PC-3 (cell line): ENCODE measurements around the gene AGTRAP. TPM values are rescaled to one million over a fixed set of nuclear protein-coding genes. Genes with fewer than 3 reads are reported as not detected.

Experiments used
- ATAC-seq: fragments of 200-7000 bp; cut with Tn5 transposase; 2 replicates; pipeline ENCODE4 v1.9.1; 2020; ENCODE audit warnings: mild to moderate bottlenecking, moderate library complexity
- BruUV-seq: library from RNA; stranded (reverse); fragments of 400-500 nt; replicated peaks from 2 replicates; lab custom pipeline; 2021; lab: Mats Ljungman, UMichigan
- CTCF ChIA-PET: fragments of 300-600 bp; sonication (Branson Sonifier 250); formaldehyde crosslinking; loops from one replicate; lab custom pipeline; 2022; ENCODE audit warnings: antibody characterized with exemption; lab: Charles Lee
- POLR2A ChIA-PET: fragments of 300-600 bp; sonication (Branson Sonifier 250); formaldehyde crosslinking; loops from one replicate; lab custom pipeline; 2022; ENCODE audit warnings: antibody characterized with exemption; ENCODE audit not compliant: unreplicated experiment; lab: Charles Lee
- DNase-seq: peaks from one replicate; pipeline ENCODE4 v3.0.0-alpha.2; 2015
- H2AFZ ChIP-seq: fragments of 300-600 bp; sonication (generic); 2 replicates; pipeline ENCODE4 v1.6.0; 2016; ENCODE audit warnings: antibody characterized with exemption, low read length
- H3F3A ChIP-seq: fragments of 300-600 bp; sonication (generic); one replicate; pipeline ENCODE4 v1.6.0; 2017; ENCODE audit warnings: antibody characterized with exemption, low read length, control low read depth, mild to moderate bottlenecking; ENCODE audit not compliant: unreplicated experiment
- H3K27ac ChIP-seq: fragments of 300-600 bp; sonication (generic); 2 replicates; pipeline ENCODE4 v1.5.1; 2016; ENCODE audit warnings: mild to moderate bottlenecking, low read length
- H3K27me3 ChIP-seq: fragments of 300-600 bp; sonication (generic); 2 replicates; pipeline ENCODE4 v1.6.1; 2016; ENCODE audit warnings: low read length, mixed read lengths
- H3K36me3 ChIP-seq: fragments of 300-600 bp; sonication (generic); 2 replicates; pipeline ENCODE4 v1.6.1; 2016; ENCODE audit warnings: low read depth, mixed run types, low read length, mixed read lengths
- H3K4me1 ChIP-seq: fragments of 300-600 bp; sonication (generic); 2 replicates; pipeline ENCODE4 v1.5.1; 2016; ENCODE audit warnings: low read length; ENCODE audit not compliant: insufficient read depth
- H3K4me2 ChIP-seq: fragments of 300-600 bp; sonication (generic); 2 replicates; pipeline ENCODE4 v1.6.0; 2016; ENCODE audit warnings: low read length
- H3K4me3 ChIP-seq: fragments of 300-600 bp; sonication (generic); 2 replicates; pipeline ENCODE4 v1.5.1; 2016; ENCODE audit warnings: mild to moderate bottlenecking, low read length, mixed read lengths
- H3K79me2 ChIP-seq: fragments of 300-600 bp; sonication (generic); 2 replicates; pipeline ENCODE4 v1.6.1; 2017; ENCODE audit warnings: low read length, mixed read lengths
- H3K9ac ChIP-seq: fragments of 300-600 bp; sonication (generic); 2 replicates; pipeline ENCODE4 v1.6.0; 2016; ENCODE audit warnings: mild to moderate bottlenecking, low read length
- H3K9me2 ChIP-seq: fragments of 300-600 bp; sonication (generic); replicated peaks from 2 replicates; pipeline ENCODE4 v1.6.1; 2016; ENCODE audit warnings: mixed run types, low read length, mixed read lengths
- H3K9me3 ChIP-seq: fragments of 300-600 bp; sonication (generic); 2 replicates; pipeline ENCODE4 v1.6.1; 2016; ENCODE audit warnings: low read length, mixed read lengths
- H4K20me1 ChIP-seq: fragments of 300-600 bp; sonication (generic); 2 replicates; pipeline ENCODE4 v1.6.1; 2016; ENCODE audit warnings: low read length, mixed read lengths
- EZH2 ChIP-seq: fragments of 300-600 bp; sonication (generic); IDR thresholded peaks from one replicate; pipeline ENCODE4 v1.6.1; 2017; ENCODE audit warnings: antibody characterized with exemption, mild to moderate bottlenecking, low read length; ENCODE audit not compliant: unreplicated experiment
- EZH2phosphoT487 ChIP-seq: fragments of 300-600 bp; sonication (generic); IDR thresholded peaks from 2 replicates; pipeline ENCODE4 v1.6.1; 2018; ENCODE audit warnings: mild to moderate bottlenecking, antibody characterized with exemption, low read length, borderline replicate concordance
- intact Hi-C: fragments of 100-400 bp; cut with micrococcal nuclease; formaldehyde crosslinking; loops from 2 replicates; pipeline ENCODE4 v1.9.0; 2023
- total RNA-seq: library from RNA; depleted of rRNA; stranded (reverse); fragments of >200 nt; gene quantifications from 2 replicates; pipeline ENCODE4 v1.2.3, GENCODE V29; 2014
- TF ChIP-seq, protein P1 (sequence below): fragments of 300-600 bp; sonication (generic); conservative IDR thresholded peaks from 2 replicates; pipeline ENCODE4 v1.5.1; 2017; ENCODE audit warnings: antibody characterized with exemption, low read depth, mild to moderate bottlenecking, low read length

The AGTRAP gene
- total RNA-seq, 1 experiment from 2014 or later = 73.5 TPM

DNA sequence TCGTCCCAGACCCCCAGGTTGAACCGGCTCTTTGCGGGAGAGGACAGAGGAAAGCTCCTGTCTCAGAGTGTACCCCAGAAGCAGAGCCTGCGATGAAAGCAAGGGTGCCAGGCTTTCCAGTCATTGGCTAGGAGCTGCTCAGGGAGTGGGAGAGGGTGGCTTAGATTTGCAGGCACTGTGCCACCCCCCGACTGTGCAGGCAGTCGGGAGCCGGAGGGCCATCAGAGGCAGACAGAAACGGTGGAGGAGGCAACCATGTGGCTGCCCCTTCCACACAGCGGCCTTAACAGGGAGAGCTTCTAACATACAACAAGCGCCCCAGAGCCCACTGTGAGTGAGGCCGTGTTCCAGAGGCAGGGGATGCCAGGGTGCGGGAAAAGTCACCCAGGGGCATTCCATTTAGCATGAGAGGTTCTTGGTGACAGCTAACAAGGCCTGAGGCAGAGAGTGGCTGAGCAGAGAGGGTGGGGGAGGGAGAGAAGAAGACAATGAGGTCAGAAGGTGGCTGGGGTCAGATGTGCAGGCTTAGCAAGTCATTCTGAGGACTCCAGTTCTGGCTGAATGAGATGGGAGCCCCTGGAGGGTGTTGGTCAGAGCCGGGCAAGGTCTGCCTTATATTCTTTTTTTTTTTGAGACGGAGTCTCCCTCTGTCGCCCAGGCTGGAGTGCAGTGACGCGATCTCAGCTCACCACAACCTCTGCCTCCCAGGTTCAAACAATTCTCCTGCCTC lies 16.6 kb downstream of the AGTRAP start:
- H3K36me3 ChIP-seq = no peaks in the 10 kb centered on the region; the same call in 1 of the 2 replicates
- H3K9ac ChIP-seq = no peak overlapping the region
- TF ChIP-seq, protein P1, sequence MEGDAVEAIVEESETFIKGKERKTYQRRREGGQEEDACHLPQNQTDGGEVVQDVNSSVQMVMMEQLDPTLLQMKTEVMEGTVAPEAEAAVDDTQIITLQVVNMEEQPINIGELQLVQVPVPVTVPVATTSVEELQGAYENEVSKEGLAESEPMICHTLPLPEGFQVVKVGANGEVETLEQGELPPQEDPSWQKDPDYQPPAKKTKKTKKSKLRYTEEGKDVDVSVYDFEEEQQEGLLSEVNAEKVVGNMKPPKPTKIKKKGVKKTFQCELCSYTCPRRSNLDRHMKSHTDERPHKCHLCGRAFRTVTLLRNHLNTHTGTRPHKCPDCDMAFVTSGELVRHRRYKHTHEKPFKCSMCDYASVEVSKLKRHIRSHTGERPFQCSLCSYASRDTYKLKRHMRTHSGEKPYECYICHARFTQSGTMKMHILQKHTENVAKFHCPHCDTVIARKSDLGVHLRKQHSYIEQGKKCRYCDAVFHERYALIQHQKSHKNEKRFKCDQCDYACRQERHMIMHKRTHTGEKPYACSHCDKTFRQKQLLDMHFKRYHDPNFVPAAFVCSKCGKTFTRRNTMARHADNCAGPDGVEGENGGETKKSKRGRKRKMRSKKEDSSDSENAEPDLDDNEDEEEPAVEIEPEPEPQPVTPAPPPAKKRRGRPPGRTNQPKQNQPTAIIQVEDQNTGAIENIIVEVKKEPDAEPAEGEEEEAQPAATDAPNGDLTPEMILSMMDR = no peak
- TF ChIP-seq EZH2 (no peak), EZH2phosphoT487 (no peak)
- no peaks in the 10 kb centered on the region for H3K9me2 ChIP-seq
- ATAC-seq (no peak), DNase-seq (no peak)
- ChIA-PET CTCF (no interaction called here), POLR2A (no interaction called here)
- no peaks in the 10 kb centered on the region for H3K79me2 ChIP-seq
- no peaks in the 10 kb centered on the region for H3K27me3 ChIP-seq
- H3F3A ChIP-seq = no peaks in the 10 kb centered on the region
- no peak overlapping the region for H2AFZ ChIP-seq
- no peaks in the 10 kb centered on the region for H4K20me1 ChIP-seq
- H3K4me2 ChIP-seq = no peak overlapping the region
- H3K4me3 ChIP-seq = no peak overlapping the region
- H3K4me1 ChIP-seq = no peaks in the 10 kb centered on the region
- no TSS peak for BruUV-seq
- no peak overlapping the region for H3K27ac ChIP-seq
- intact Hi-C loops = no loop called here
- H3K9me3 ChIP-seq = no peaks in the 10 kb centered on the region

- Histone ChIP-seq H3K36me3 (no peaks in the 10 kb centered on the region; the same call in 1 of the 2 replicates), H3K4me2 (no peak overlapping the region), H3K9me3 (no peaks in the 10 kb centered on the region), H3F3A (no peaks in the 10 kb centered on the region), H3K27me3 (no peaks in the 10 kb centered on the region), H3K4me3 (no peak overlapping the region), H2AFZ (no peak overlapping the region), H3K79me2 (no peaks in the 10 kb centered on the region), H3K9me2 (no peaks in the 10 kb centered on the region), H3K9ac (no peak overlapping the region), H3K27ac (no peak overlapping the region), H3K4me1 (no peaks in the 10 kb centered on the region), H4K20me1 (no peaks in the 10 kb centered on the region)
- DNase-seq (no peak), ATAC-seq (peak; percentile 22; the same call in 1 of the 2 replicates)
- POLR2A ChIA-PET = no interaction called here
- no TSS peak for BruUV-seq
- CTCF ChIA-PET = no interaction called here
- intact Hi-C loops = no loop called here
- TF ChIP-seq EZH2 (no peak), EZH2phosphoT487 (no peak)
- TF ChIP-seq, protein P1 = no peak
These were observed 17.7 kb downstream of the AGTRAP start for GRCh38 chr1:11753555-11754208.

DNA sequence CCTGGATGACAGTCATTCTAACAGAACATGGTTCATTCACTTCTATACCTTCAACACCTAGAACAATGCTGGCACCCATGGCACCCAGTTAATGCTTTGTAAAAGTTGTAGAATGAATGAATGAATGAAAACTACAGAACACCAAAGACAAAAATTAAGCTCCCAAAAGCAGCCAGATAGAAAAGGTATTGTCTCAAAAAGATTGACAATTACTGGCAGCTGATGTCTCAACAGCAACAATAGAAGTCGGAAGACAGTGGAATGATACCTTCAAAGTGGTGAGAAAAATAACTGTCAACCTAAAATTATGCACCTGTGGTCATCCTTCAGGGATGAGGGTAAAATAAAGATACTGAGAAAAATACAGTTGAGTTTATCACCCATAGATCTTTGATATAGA lies 21.1 kb downstream of the AGTRAP start:
- no peak for TF ChIP-seq EZH2phosphoT487
- TF ChIP-seq, protein P1 = no peak
- TF ChIP-seq EZH2 = no peak
- CTCF ChIA-PET = no interaction called here

More for the DNA sequence above, 21.1 kb downstream of the AGTRAP start:
- no peak overlapping the region for H3K4me2 ChIP-seq
- H4K20me1 ChIP-seq = no peaks in the 10 kb centered on the region
- no peaks in the 10 kb centered on the region for H3K9me2 ChIP-seq
- H3F3A ChIP-seq = no peaks in the 10 kb centered on the region
- DNase-seq = no peak
- H2AFZ ChIP-seq = no peak overlapping the region
- no peak for ATAC-seq
- H3K36me3 ChIP-seq = no peaks in the 10 kb centered on the region
- no peak overlapping the region for H3K27ac ChIP-seq
- H3K4me3 ChIP-seq = no peak overlapping the region
- H3K4me1 ChIP-seq = no peaks in the 10 kb centered on the region
- no peaks in the 10 kb centered on the region for H3K9me3 ChIP-seq
- BruUV-seq = no TSS peak
- H3K27me3 ChIP-seq = no peaks in the 10 kb centered on the region
- no peak overlapping the region for H3K9ac ChIP-seq
- POLR2A ChIA-PET = no interaction called here
- intact Hi-C loops = loop anchor here (1.0 kb wide), 1 partner anchor 38 kb away; no protein-coding TSS in a partner anchor
- no peaks in the 10 kb centered on the region for H3K79me2 ChIP-seq
